ENCODE results near the gene FAM107B. TPM values are rescaled to one million over a fixed set of nuclear protein-coding genes. Genes with fewer than 3 reads are reported as not detected.

The FAM107B gene
- total RNA-seq, 1 donor, result 17.7 TPM

GRCh38 chr10:14770927-14771326, 3.8 kb downstream of the FAM107B start:
- DNase-seq (ENCODE audit: low read depth), result no peak
- no peak overlapping the region for H3K4me3 ChIP-seq (ENCODE audit: low read depth, low read length)
- TF ChIP-seq CTCF (IDR thresholded peaks at IDR 0.05; ENCODE audit: insufficient read depth, low read depth, low read length), result no peak

- no peak overlapping the region for H3K4me3 ChIP-seq (ENCODE audit: low read depth, low read length)
- DNase-seq (ENCODE audit: low read depth), result no peak
- TF ChIP-seq CTCF (IDR thresholded peaks at IDR 0.05; ENCODE audit: insufficient read depth, low read depth, low read length), result no peak
These were observed 13.3 kb downstream of the FAM107B start for GRCh38 chr10:14761372-14761771.

GRCh38 chr10:14758994-14759664, 15.6 kb downstream of the FAM107B start:
- H3K4me3 ChIP-seq (ENCODE audit: low read depth, low read length), result no peak overlapping the region
- DNase-seq (ENCODE audit: low read depth), result no peak
- TF ChIP-seq CTCF (IDR thresholded peaks at IDR 0.05; ENCODE audit: insufficient read depth, low read depth, low read length), result no peak

GRCh38 chr10:14758451-14758850, 16.2 kb downstream of the FAM107B start:
- no peak for DNase-seq (ENCODE audit: low read depth)
- no peak overlapping the region for H3K4me3 ChIP-seq (ENCODE audit: low read depth, low read length)
- no peak for TF ChIP-seq CTCF (IDR thresholded peaks at IDR 0.05; ENCODE audit: insufficient read depth, low read depth, low read length)

- H3K4me3 ChIP-seq (ENCODE audit: low read depth, low read length), result no peak overlapping the region
These were observed 16.7 kb downstream of the FAM107B start for GRCh38 chr10:14757986-14758385.

GRCh38 chr10:14757394-14757793, 17.3 kb downstream of the FAM107B start:
- no peak overlapping the region for H3K4me3 ChIP-seq (ENCODE audit: low read depth, low read length)
- no peak for TF ChIP-seq CTCF (IDR thresholded peaks at IDR 0.05; ENCODE audit: insufficient read depth, low read depth, low read length)
- DNase-seq (ENCODE audit: low read depth), result no peak

More at GRCh38 chr10:14757986-14758385, 16.7 kb downstream of the FAM107B start:
- DNase-seq (ENCODE audit: low read depth), result no peak
- TF ChIP-seq CTCF (IDR thresholded peaks at IDR 0.05; ENCODE audit: insufficient read depth, low read depth, low read length), result no peak

- no peak overlapping the region for H3K4me3 ChIP-seq (ENCODE audit: low read depth, low read length)
- DNase-seq (ENCODE audit: low read depth), result no peak
- TF ChIP-seq CTCF (IDR thresholded peaks at IDR 0.05; ENCODE audit: insufficient read depth, low read depth, low read length), result no peak
These were observed 21.3 kb downstream of the FAM107B start for GRCh38 chr10:14753441-14753840.
